Left forelimb (tissue), 1 donor: ENCODE measurements around the gene CELA3B.
"Not testable (repeated sequence)": the region's sequence is repeated elsewhere in the genome, so short reads cannot be mapped to it uniquely, and the experiment has no call there.

Experiments
- DNase-seq: peaks from one replicate; pipeline ENCODE4 v3.0.0-alpha.2; 2018; ENCODE audit warnings: low spot score

The CELA3B gene, protein sequence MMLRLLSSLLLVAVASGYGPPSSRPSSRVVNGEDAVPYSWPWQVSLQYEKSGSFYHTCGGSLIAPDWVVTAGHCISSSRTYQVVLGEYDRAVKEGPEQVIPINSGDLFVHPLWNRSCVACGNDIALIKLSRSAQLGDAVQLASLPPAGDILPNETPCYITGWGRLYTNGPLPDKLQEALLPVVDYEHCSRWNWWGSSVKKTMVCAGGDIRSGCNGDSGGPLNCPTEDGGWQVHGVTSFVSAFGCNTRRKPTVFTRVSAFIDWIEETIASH

GRCh38 chr1:21976703-21977239, at the start of gene CELA3B:
Gene CELA3B (plus strand): TSS chr1:21977022. CDS start chr1:21977040, 18 bp downstream.
- DNase-seq: not testable (repeated sequence)

- no peak for DNase-seq
Measured at GRCh38 chr1:21927533-21928237, 49.1 kb upstream of the CELA3B start.

- DNase-seq: no peak
Measured at GRCh38 chr1:21930080-21930571, 46.7 kb upstream of the CELA3B start.

- no peak for DNase-seq
Measured at GRCh38 chr1:21930629-21931170, 46.1 kb upstream of the CELA3B start.

- DNase-seq: no peak
Measured at GRCh38 chr1:21931171-21932093, 45.4 kb upstream of the CELA3B start.

DNA sequence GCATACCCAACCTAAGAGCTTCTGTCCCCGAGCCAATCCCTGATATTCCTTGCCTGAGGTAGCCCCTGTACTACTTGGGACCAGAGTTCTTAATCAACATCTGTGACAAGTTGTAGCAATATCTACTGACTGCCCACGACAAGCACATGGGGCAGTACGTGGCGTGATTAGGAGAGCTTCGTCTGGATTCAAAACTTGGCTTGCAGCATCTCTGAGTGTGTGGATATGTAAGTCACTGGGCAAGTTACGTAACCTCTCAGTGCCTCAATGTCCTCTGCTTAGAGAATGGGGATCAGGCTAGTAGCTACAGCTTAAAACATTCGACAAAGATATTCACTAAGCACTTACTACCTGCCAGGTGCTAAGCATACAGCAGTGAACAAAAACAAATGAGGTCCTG, 44.7 kb upstream of the CELA3B start:
- DNase-seq: no peak

DNA sequence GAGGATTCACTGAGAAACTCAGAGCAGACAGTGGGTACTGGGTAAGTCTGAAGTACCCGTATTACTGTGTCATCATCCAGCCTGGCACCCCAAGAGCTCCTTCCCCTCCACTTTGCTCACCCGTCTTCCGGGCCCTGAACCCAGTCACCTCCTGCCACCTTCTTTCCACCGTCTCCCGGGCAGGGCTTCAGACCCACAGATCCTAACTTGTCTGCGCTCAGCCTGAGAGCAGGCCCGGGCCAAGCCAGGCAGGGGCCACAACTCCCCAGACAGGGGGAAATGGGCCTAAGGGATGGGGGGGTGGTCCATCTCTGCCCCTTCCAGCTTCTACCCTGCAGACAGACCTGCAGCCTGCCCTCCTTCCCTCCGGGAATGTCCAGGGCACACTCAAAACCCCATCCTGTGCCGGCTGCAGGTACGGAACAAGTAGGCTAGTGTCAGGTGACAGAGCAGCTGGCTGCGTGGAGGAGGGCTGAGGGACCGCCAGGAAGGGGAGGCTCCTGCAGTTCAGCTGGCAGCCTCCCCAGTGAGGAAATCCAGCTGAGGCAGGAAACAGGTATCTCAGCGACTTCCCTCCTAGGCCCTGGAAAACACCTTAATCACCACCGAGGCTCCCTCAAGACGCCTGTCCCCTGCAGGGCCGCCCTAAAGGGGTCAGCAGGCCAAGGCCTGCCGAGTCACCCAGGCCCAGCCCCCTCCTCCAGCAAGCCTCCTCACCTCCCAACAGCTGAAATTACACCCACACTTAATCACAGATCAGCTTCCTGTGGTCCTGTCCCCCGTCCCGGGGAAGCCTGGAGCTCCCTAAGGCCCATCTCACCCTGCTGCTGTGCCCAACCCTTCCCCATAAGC, 43.2 kb upstream of the CELA3B start:
- DNase-seq: no peak

GRCh38 chr1:21935393-21935804, 41.4 kb upstream of the CELA3B start:
- DNase-seq: no peak

DNA sequence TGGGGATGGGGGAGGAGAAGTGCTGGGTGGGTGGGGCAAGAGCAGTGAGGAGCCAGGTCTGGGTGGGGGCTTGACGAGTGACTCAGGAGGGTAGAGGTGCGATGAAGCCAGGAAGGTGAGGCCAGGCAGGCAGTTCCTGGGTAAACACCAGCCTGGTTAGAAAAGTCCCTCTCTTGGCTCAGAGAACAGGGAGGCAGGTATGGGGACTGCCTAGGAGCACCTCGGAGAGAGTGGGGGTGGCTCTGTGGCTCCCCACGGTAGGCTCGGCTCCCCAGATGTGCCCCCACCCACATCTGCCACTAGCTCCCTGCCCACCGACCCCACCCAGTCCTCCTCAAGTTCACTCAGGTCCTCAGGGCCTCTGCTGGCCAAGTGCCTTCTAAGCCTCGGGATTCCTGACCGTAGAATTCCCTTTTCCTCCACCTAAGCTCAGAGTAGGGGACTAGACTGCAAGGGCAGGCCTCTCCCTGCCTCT, 40.9 kb upstream of the CELA3B start:
- no peak for DNase-seq

GRCh38 chr1:21936366-21937031, 40.3 kb upstream of the CELA3B start:
- no peak for DNase-seq

- no peak for DNase-seq
Measured at GRCh38 chr1:21937034-21937371, 39.8 kb upstream of the CELA3B start, which contains the start of gene HSPG2. Gene HSPG2 (minus strand): TSS chr1:21937310. CDS start chr1:21937217, 93 bp downstream.

- peak; percentile 91 for DNase-seq
Measured at GRCh38 chr1:21937372-21938121, 39.3 kb upstream of the CELA3B start.

DNA sequence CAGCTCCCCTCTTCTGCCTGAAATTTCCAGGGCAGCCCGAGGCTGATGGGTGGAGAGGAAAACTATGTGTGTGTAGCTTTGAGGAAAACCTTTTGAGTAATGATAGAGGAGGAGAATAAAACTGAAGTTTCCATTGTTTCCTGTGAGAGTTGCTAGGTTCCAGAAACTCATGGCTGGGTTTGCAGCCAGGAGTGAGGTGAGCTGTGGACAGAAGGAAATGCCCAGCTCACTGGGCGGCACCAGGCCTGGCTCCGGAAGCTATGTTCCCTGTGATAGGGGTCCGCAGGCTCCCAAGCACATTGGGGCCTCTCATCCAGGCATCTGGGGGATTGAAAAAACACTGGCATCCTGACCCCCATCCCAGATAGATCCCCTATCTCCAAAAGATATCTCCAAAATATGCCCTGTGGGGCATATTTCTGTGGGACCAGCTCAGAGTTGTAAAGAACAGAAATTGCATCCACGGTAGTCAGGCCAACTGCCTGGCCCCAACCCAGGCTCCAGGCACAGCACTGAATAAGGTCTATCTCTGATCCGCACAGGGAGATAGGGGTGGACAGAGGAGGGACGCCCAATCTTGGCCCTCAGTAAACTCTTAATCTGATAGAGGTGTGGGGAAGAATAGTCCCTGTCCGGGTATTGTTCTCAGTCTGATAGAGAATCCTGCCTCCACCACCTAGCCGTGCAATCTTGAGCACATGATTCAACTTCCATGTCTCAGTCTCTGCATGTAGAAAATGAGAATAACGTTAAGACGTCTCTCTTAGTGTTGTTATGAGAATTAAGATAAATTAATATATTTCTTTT, 37.9 kb upstream of the CELA3B start:
- DNase-seq: no peak

- peak; percentile 90 for DNase-seq
Measured at GRCh38 chr1:21939650-21940374, 37.0 kb upstream of the CELA3B start.

GRCh38 chr1:21940492-21940891, 36.3 kb upstream of the CELA3B start:
- no peak for DNase-seq

DNA sequence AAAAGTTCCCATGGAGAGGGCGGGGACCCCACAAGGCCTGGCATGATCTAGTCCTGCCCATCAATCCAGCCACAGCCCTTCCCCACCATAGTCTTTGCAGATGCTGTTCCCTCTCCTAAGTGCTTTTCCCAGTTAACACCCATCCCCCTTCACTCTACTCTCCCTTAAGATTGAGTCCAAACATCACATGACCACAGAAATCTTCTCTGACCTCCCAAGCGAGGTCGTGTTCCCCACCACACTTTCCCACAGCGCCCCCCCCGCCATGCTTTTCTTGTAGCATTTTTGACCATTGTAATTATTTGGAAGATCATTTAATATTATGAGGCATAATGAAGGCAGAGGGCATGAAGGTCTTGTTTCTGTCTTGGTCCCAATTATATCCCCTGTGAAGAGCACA, 35.5 kb upstream of the CELA3B start:
- DNase-seq: no peak

GRCh38 chr1:21942464-21942863, 34.4 kb upstream of the CELA3B start:
- DNase-seq: no peak
